GM08714 (cell line): ENCODE results near the gene TRUB2.
A peak's percentile ranks its signal among the peaks of the same experiment; 100 is the strongest.
"Not testable (repeated sequence)": the region's sequence is repeated elsewhere in the genome, so short reads cannot be mapped to it uniquely, and the experiment has no call there.

Experiments used
- H3K4me3 ChIP-seq: fragments of 200-500 bp; sonication (Bioruptor generic); 2 replicates; pipeline ENCODE4 v1.5.1; 2014; ENCODE audit warnings: mild to moderate bottlenecking, low read length, inconsistent platforms
- ZNF274 ChIP-seq: IDR thresholded peaks from 2 replicates; pipeline ENCODE4 v1.6.1; 2012; ENCODE audit warnings: mild to moderate bottlenecking, low read depth, low read length

Gene TRUB2

DNA sequence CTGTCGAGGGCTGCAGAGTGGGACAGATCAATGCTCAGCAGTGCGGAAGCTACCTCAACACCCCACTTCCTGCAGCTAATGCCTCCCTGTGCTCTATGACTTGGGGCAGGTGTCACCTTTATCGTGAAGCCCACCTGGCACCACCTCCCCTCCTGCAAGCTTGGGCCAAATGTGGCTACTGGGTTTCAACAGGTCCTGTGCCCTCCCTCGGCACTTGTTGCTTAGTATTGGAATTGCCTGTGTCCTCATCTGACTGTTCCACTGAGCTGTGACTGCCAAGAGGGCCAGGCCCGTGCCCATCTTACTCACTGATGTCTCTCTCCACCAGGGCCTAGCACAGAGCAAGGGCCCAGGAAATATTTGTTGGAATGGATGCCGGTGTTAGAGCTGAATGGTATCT lies 27.5 kb upstream of the TRUB2 start:
- no peak for TF ChIP-seq ZNF274
- no peak overlapping the region for H3K4me3 ChIP-seq

DNA sequence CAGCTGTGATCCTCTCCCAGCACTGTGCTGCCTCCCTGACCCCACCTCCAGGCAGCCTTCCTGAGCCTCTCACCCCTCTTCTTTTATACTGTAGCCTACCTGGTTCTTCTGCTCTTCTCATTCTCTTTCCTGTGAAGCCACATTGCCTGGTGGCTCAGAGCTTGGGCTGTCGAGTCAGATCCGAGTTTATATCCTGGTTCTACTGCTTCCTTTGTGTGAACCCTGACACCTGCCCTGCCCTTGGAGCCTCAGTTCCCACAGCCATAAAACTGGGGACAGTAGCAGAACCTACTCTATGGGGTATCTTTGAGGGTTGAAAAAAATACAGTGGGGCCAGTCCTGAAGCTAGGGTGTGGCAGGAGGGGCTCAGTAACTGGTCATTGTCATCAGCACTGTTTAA lies 26.9 kb upstream of the TRUB2 start:
- no peak overlapping the region for H3K4me3 ChIP-seq
- no peak for TF ChIP-seq ZNF274

DNA sequence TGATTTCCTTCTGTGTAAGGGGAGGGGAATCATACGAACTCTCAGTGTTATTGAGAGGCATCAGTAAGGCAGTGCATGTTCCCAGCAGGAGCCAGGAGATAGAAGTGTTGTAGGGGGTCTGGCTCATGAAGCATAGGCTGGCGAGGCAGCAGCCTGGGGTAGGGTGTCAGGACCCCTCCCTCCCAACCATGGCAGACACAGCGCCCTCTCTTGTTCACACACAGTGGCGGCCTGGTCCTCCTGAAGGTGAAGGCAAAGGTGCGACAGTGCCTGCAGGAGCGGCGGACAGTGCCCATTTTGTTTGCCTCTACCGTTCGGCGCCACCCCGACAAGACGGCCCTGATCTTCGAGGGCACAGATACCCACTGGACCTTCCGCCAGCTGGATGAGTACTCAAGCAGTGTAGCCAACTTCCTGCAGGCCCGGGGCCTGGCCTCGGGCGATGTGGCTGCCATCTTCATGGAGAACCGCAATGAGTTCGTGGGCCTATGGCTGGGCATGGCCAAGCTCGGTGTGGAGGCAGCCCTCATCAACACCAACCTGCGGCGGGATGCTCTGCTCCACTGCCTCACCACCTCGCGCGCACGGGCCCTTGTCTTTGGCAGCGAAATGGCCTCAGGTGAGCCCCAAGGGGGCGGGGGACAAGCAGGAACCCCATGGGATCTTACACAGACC lies 22.8 kb upstream of the TRUB2 start:
- H3K4me3 ChIP-seq: no peak overlapping the region
- no peak for TF ChIP-seq ZNF274

DNA sequence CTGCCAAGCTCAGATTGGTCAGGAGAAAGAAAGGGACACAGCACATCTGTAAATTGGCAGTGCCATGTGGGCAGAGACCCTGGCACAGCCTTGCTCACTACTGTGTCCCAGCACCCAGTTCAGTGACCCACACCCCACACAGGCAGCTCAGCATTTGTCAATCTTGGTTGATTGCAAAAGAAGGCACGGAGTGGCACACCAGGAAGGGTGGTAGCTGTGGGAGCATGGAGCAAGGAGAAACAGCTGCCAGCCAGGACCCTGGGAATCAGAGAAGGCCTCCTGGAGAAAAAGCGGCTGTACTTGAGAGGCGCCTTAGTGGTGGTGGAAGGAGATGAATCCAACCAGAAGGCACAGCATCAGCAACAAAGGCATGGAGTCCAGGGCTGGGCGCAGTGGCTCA lies 21.6 kb upstream of the TRUB2 start:
- no peak for TF ChIP-seq ZNF274

DNA sequence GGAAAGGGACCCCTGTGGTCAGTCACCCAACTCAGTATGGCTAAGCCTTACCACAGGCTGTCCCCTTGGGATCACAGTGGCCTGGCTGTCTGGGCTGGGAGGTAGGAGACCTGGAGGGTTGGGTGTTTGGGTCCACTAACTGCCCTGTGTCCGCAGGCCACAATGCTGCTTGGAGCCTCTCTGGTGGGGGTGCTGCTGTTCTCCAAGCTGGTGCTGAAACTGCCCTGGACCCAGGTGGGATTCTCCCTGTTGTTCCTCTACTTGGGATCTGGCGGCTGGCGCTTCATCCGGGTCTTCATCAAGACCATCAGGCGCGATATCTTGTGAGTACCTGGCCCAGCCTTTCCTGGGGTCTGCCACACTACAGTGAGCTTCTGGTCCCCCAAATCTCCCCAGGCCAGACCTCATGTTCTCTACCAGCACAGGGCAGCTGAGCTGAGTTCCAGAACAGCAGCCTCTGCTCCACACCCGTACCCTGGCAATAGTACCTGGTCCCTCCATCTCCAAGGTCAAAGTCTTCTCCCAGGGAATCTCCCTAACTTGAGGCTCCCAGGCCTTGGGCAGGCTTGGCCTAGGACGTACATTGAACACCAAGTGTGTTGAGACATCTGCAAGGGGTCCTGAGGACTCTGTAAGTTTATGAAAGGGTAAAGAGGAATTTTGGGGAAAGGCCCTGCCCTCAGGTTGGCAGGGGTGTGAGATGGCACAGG lies 20.9 kb upstream of the TRUB2 start:
- TF ChIP-seq ZNF274: no peak
- no peak overlapping the region for H3K4me3 ChIP-seq

More for the DNA sequence above, 21.6 kb upstream of the TRUB2 start:
- no peak overlapping the region for H3K4me3 ChIP-seq

DNA sequence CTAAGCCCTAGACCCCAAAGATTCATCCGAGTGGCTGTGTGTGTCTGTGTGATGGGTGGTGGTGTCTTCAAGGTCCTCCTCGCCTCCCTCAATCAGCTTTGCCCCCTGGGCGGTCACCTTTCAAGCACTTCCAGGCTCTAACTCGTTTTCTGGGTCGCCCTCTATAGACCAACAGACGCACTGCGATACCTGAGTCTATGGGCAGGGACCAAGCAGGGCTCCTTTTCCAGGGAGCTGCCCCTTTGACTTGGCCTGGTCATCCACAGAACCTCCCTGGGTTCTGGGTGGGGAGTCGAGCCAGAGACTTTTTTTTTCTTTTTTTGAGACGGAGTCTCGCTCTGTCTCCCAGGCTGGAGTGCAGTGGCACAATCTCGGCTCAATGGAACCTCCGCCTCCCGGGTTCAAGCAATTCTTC lies 19.2 kb upstream of the TRUB2 start:
- no peak for TF ChIP-seq ZNF274
- peak overlapping the region; percentile 75; the same call in 1 of the 2 replicates for H3K4me3 ChIP-seq

DNA sequence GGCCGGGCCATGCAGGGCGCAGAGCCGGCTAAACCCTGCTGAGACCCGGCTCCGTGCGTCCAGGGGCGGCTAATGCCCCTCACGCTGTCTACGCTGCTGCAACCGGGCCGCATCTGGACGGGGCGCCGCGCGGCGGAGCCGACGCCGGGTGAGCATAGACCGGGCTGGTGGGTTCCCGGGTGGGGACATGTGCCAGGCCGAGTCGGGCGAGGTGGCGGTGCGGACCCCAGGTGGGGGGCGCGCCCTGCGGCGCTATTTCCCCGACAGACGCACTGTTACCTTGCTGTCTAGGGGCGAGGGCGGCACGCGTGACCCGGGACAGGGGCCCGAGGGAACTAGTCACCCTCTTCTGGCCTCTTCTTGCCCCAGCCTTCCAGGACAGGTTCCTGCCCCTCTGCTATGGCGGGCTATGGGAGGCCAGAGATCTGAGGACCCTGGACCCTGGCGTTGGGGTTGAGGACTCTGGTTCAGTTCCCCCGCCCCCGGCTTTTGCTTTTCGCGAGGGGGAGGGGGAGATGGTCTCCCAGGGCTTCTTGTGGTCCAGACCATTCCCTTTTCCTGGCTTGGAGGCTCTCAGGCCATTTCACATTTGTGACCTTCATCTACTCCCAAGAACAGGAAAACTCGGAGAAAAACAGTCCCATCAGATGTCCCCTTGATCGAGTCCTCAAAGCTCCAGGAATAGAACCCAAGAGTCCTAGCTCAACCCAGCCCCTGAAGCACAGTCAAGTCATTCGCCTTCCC lies 18.6 kb upstream of the TRUB2 start:
- H3K4me3 ChIP-seq: peak overlapping the region; percentile 75
- TF ChIP-seq ZNF274: no peak

DNA sequence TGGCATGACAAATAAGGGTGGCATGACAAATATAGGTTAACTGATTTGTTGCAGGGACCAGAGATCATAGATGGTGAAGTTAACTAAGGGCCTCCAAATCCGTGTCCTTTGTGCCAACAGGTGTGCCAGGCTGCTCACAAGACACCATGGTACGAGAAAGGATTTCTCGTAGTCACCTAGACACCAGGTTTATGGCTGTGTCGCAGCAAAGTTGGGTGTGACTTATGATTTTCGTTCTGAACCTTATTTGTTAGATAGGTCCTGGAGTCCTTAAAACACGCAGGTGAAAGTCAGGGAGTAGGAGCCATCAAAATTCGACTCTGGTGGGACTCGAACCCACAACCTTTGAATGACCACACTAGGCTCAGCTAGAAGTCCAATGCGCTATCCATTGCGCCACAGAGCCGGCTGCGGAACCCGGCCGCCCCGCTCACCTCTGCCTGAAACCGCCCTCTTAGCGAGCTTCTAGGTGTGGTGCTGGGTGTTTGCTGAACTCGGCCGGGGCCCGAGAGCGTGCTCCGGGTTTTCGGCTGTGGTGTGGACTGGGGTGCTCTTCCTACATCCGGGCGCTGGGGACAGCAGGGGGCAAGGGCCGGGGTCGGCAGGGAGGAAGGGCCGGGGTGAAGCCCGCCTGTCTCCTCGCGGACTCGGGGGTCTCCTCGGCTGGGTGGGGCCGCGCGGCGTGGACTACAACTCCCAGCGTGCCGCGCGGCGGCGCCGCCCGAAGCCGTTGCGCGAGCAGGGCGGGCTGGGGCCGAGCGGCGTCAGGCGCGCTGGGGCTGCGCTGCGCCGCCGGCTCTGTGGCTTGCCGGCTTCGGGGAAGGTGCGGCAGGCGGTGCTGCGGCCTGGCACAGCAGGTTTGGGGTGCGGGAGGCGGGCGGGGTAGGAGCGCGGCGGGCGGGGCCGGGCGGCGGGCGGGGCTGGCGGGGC lies 17.8 kb upstream of the TRUB2 start, which contains the start of gene SLC27A4:
Gene SLC27A4 (plus strand): TSS at position 767 of the 930 bp plus-strand sequence. CDS start 2,606 bp downstream, outside the sequence.
- peak within 1 kb of the TSS; percentile 75 for H3K4me3 ChIP-seq
- TF ChIP-seq ZNF274: no peak

DNA sequence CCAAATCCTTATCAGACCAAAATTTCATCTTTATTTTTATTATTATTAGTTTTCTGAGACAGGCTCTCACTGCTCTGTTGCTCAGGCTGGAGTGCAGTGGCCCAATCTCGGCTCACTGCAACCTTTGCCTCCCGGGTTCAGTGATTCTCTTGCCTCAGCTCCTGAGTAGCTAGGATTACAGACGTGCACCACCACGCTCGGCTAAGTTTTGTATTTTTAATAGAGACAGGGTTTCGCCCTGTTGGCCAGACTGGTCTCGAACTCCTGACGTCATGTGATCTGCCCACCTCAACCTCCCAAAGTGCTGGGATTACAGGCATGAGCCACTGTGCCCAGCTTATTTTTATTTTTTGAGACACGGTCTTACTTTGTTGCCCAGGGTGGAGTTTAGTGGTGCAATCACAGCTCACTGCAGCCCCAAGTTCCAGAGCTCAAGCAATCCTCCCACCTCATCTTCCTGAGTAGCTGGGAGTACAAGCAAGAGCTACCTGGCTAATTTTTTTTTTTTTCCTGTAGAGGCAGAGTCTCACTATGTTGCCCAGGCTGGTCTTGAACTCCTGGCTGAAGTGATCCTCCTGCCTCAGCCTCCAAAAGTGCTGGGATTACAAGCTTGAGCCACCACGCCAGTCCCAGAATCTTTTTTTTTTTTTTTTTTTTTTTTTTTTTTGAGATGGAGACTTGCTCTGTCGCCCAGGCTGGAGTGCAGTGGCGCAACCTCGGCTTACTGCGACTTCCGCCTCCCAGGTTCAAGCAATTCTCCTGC lies 16.8 kb upstream of the TRUB2 start:
- H3K4me3 ChIP-seq: not testable (repeated sequence)

DNA sequence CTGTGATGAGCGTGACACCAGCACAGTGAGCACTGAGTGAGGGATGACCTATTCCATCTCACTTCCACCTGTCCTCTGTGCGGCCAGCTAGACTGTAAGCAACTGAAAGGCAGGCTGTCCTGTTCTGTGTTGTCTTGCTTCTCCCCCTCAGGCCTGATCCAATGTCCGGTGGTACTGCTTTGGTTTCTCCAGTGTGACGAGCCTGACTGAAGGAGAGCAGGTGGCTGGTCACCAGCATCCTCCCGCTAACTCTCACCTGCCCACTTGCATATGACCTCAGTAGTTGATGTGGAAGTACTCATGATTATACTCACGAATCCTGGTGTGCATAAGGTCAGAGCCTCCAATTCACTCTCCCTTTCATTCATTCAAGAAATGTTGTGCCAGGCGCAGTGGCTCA lies 15.7 kb upstream of the TRUB2 start:
- no peak for TF ChIP-seq ZNF274
- no peak overlapping the region for H3K4me3 ChIP-seq

DNA sequence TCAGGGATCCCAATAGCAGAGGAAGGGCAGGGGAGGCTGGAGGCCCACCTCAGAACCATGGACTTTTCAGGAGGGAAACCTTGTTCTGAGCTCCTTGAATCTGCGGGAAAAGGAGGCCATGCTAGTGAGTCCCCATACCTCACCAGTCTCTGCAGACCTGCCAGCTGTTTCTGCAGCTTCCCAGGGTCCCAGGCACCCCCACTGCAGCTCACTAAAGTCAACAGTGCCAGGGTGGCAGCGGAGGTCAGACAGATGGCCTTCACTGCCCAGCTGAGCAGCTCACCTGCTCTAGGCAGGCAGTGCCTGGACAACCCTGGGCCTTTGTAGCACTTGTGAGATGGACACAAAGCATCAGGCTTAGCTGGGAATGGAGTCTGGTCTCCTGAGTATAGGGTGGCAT lies 13.7 kb upstream of the TRUB2 start:
- H3K4me3 ChIP-seq: no peak overlapping the region
- TF ChIP-seq ZNF274: no peak

DNA sequence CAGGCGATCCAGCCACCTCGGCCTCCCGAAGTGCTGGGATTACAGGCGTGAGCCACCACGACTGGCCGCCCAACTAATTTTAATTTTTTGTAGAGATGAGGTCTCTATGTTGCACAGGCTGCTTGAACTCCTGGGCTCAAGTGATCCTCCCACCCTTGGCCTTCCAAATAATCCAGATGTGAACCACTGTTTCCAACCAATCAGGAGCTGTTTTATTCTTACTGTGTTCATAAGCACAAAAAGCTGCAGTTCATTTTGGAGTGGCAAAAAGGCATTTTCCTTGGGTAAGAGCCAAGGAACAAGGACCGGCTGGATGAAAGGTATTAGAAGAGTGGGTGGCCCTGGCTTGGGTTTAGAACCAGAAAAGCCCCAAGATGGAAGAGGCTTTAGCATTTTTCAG lies 12.9 kb upstream of the TRUB2 start:
- no peak for TF ChIP-seq ZNF274
- no peak overlapping the region for H3K4me3 ChIP-seq

DNA sequence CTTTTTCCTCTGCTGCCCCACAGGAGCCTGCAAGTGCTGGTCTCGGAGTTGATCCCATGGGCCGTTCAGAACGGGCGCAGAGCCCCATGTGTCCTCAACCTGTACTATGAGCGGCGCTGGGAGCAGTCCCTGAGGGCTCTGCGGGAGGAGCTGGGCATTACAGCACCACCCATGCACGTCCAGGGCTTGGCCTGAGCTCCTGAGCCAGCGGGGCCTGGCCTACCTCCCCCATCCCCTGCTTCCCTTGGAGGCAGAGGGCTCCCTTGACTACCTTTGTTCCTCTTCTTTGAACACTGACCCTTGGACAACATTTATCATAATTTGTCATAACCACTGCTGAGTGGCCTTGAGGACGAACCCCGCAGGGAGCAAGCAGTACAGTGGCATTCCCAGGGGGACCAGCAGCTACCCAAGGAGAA lies 11.2 kb upstream of the TRUB2 start:
- no peak for TF ChIP-seq ZNF274

More for the DNA sequence above, 11.2 kb upstream of the TRUB2 start:
- no peak overlapping the region for H3K4me3 ChIP-seq
